Activated CD4-positive, alpha-beta T cell treated with anti-CD3 and anti-CD28 coated beads, Interleukin-2, amount 10 ng/mL, durations not matched to agents 24 days and 14 days (primary cell): ENCODE measurements around the gene STK39. TPM values are rescaled to one million over a fixed set of nuclear protein-coding genes. Genes with fewer than 3 reads are reported as not detected.
"Not testable (repeated sequence)": the region's sequence is repeated elsewhere in the genome, so short reads cannot be mapped to it uniquely, and the experiment has no call there.

Experiments used
- DNase-seq: peaks from one replicate; pipeline ENCODE4 v3.0.0; 2022
- H3K27ac Mint-ChIP-seq: one replicate; pipeline ENCODE4 v1.8.0; 2022; ENCODE audit warnings: mild to moderate bottlenecking, mixed read lengths
- H3K27me3 Mint-ChIP-seq: one replicate; pipeline ENCODE4 v1.8.0; 2022; ENCODE audit warnings: mixed read lengths
- H3K36me3 Mint-ChIP-seq: one replicate; pipeline ENCODE4 v1.8.0; 2022; ENCODE audit warnings: low read depth, mild to moderate bottlenecking, mixed read lengths
- H3K4me1 Mint-ChIP-seq: one replicate; pipeline ENCODE4 v1.8.0; 2021; ENCODE audit warnings: mixed read lengths
- H3K4me3 Mint-ChIP-seq: one replicate; pipeline ENCODE4 v1.8.0; 2022; ENCODE audit warnings: mild to moderate bottlenecking, moderate library complexity, mixed read lengths
- H3K9me3 Mint-ChIP-seq: one replicate; pipeline ENCODE4 v1.8.0; 2021; ENCODE audit warnings: mixed read lengths
- intact Hi-C: fragments of 100-400 bp; cut with micrococcal nuclease; formaldehyde crosslinking; loops from one replicate; pipeline ENCODE4 v1.15.1; 2023
- total RNA-seq: library from RNA; stranded (reverse); gene quantifications from 2 replicates; pipeline ENCODE4 v1.2.3, GENCODE V29; 2022

The STK39 gene
- 40.3 and 40.9 TPM in 2 replicates for total RNA-seq

DNA sequence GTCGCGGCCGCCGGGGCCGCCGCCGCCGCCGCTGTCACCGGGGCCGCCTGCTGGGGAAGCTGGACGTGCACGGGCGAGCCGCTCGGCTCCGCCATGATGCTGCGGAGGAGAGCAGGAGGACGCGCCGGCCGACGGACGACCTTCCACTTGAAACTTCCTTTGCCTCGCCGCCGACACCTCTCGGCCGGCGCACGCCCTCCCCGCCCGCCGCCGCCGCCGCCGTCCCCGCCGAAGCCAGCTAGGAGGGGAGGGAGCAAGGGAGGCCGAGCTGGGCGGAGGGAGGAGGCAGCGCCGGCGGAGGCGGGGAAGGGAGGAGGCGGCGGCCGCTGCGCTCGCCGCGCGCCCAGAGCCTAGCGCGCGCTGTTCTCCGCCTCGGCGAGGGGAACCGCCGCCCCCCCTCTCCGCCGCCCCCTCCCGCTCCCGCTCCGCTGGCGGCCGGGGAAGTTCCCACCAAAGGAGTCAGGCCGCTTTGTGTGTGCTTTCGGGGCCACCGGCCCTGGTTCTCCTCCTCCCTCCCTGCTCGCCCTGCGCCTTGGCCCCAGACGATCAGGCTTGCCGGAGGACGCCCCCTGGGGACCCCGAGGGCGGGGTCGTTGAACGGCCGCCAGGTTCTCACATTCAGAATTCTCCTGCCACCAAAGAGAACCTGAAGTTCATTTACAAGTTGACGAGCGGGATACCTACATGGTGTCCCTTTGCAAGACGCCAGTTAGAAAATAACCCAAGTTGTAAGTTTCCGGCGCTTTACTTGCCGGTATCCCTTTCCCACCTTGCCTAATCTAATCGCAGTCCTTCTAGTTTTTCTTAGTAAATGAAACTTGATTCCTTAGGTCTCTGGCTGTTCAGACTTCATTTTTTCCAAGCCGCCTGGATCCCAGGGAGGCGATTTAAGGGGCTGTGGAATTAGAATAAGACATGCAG is at the start of gene STK39:
Gene STK39, minus strand, starts transcription at position 255 of the 921 bp plus-strand sequence. Its CDS starts 160 bp downstream, at position 95.
- Mint-ChIP-seq H3K4me1 (peaks cover 32% of the 10 kb centered on the region), H3K4me3 (peak within 1 kb of the TSS; percentile 88), H3K27ac (peak within 1 kb of the TSS; percentile 94), H3K36me3 (peaks cover 13% of the 10 kb centered on the region), H3K27me3 (peaks cover 7% of the 10 kb centered on the region), H3K9me3 (no peaks in the 10 kb centered on the region)
- intact Hi-C loops, result loop anchor here (1.0 to 5.0 kb wide), 3 partner anchors 85 to 209 kb away; partner anchors contain the start of gene CERS6
- DNase-seq, result peak; percentile 92

DNA sequence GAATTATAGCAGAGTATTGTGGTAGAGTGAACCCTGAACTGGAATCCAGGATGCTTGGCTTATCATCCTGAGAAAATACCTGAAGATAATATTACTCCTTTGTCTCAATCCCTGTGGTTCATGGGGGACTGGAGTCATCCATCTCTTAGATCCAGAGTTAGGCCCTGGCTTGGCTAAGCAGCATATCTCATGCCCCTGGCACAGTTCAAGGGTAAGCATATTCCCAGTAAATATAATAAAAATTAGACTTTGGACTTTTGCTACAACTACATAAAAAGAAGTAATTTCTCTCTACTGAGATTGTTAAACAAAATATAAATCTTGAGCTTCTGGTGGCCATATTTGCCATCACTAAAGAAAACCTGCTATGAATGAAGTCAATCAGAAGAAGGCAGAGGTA is 47.7 kb upstream of the STK39 start:
- intact Hi-C loops, result no loop called here
- Mint-ChIP-seq H3K4me1 (no peaks in the 10 kb centered on the region), H3K9me3 (peaks cover 5% of the 10 kb centered on the region), H3K27me3 (peaks cover 6% of the 10 kb centered on the region), H3K36me3 (no peaks in the 10 kb centered on the region), H3K4me3 (no peak overlapping the region), H3K27ac (no peak overlapping the region)
- DNase-seq, result no peak

DNA sequence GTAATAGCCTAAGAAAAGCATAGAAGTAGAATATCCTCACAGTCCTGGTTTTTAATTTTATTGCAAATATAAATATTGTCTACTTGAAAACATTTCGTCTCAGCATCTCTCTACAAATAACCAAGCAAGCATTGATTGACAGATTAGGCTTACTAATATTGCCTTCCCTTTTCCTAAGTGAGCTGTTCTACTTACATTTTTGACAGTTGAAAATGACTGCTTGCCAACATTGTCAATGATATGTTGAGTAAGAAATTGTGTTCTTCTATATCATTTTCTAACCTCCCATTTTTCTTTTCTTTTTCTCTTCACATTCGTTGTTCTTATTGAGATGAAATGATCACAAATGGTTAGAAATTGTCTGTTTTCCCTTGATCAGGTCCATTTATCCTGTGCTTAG is 47.0 kb upstream of the STK39 start:
- Mint-ChIP-seq H3K27me3 (peaks cover 6% of the 10 kb centered on the region), H3K9me3 (peaks cover 5% of the 10 kb centered on the region), H3K27ac (no peak overlapping the region), H3K36me3 (no peaks in the 10 kb centered on the region), H3K4me3 (no peak overlapping the region), H3K4me1 (no peaks in the 10 kb centered on the region)
- DNase-seq, result no peak
- intact Hi-C loops, result no loop called here

DNA sequence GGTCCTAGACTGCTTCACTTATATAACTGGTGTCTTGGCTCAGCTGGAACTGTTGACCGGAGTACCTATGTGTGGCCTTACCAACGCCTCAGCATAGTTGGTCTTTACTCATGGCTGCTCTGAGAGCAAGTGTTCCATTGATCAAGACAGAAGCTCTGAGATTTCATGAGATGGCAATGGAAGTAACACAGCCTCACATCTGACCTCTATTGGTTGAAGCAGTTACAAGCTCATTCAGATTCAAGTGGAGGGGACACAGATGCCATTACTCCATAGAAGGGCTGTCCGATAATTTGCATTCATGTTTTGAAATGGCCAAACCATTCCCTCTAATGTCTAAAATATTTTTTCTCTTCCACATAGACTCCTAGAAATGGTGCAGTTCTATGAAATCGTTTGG is 46.4 kb upstream of the STK39 start:
- Mint-ChIP-seq H3K27me3 (peaks cover 6% of the 10 kb centered on the region), H3K36me3 (no peaks in the 10 kb centered on the region), H3K4me3 (no peak overlapping the region), H3K27ac (no peak overlapping the region), H3K9me3 (peaks cover 5% of the 10 kb centered on the region), H3K4me1 (no peaks in the 10 kb centered on the region)
- intact Hi-C loops, result no loop called here
- no peak for DNase-seq

DNA sequence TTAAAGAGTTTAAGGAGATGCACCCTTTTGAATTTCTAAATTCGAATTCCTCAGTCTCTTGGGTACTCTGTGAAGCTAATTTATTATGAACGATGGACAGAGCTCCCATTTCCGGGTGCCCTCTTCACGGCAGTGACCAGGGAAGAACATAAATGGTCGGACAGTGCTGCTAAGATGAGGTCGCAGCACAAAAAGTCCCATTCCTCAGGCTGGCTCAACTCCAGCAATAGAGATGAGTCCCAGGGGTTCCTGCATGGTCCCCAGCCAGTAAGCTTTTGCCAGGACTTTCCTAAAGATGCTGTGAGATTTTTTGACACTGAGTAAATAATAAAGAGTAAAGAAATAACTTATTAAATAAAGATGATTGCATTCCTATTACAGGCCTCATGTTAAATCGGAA is 43.0 kb upstream of the STK39 start:
- Mint-ChIP-seq H3K4me3 (no peak overlapping the region), H3K27me3 (peaks cover 4% of the 10 kb centered on the region), H3K36me3 (no peaks in the 10 kb centered on the region), H3K4me1 (no peaks in the 10 kb centered on the region), H3K27ac (no peak overlapping the region), H3K9me3 (peaks cover 5% of the 10 kb centered on the region)
- DNase-seq, result no peak
- intact Hi-C loops, result no loop called here

DNA sequence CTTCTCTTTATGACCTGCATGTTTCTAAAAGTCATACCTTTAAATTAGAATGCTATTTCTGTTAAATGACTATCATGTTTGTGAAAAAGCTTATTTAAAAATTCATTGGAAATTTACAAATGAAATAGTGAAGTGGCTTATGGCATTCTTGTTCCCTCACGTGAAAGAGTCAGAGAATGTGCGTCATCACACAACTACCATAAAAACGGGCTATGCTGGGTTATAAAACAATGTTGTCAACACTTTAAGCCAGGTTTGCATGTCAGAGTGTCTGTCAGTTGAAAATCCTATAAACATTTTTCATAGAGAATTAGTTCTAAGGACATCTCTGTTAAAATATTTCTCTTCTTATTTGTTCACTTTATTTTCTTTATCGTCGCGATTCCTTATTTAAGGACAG is 42.5 kb upstream of the STK39 start:
- Mint-ChIP-seq H3K4me1 (no peaks in the 10 kb centered on the region), H3K27me3 (peaks cover 4% of the 10 kb centered on the region), H3K36me3 (no peaks in the 10 kb centered on the region), H3K9me3 (peaks cover 5% of the 10 kb centered on the region), H3K27ac (no peak overlapping the region), H3K4me3 (no peak overlapping the region)
- intact Hi-C loops, result no loop called here
- DNase-seq, result no peak

DNA sequence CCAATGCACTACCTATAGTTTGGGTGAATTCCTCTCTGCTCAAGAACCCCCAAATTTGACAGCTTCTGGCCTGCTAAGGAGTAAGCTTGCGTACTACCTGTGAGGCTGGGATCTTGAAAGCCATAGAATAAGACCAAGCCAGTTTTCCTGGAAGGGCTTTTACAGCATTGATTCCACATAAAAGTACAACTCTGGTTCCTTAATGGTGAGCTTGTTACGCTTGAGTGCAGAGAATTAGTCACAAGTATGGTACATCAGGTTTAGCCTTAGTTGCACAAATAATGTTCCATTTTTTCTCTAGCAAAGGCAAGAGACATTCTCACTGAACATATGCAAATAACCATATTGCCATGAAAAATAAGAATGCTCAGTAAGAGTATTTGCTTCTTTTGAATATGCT is 39.1 kb upstream of the STK39 start:
- Mint-ChIP-seq H3K36me3 (no peaks in the 10 kb centered on the region), H3K4me3 (no peak overlapping the region), H3K9me3 (no peaks in the 10 kb centered on the region), H3K27ac (no peak overlapping the region), H3K4me1 (no peaks in the 10 kb centered on the region), H3K27me3 (peaks cover under 1% of the 10 kb centered on the region)
- intact Hi-C loops, result no loop called here
- no peak for DNase-seq

DNA sequence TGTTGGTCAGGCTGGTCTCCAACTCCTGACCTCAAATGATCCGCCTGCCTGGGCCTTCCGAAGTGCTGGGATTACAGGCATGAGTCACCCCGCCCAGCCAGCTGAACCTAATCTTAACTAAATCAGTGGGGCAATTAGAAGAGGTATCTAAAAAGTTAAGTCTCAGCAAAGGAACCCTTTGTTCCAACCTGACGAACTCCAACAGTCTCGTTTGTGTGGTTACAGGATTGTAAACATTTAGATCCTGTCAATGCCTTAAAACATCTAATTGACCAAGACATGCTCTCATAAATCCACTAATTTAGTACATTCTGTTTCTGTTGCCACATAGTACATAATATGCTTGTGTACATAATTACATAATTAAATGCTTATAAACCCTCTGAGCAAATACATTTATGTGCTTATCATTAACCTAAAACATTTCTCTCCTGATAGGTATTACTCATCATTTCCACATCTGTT is 31.1 kb upstream of the STK39 start:
- intact Hi-C loops, result no loop called here
- Mint-ChIP-seq H3K27ac (no peak overlapping the region), H3K27me3 (peaks cover 26% of the 10 kb centered on the region), H3K4me1 (no peaks in the 10 kb centered on the region), H3K9me3 (no peaks in the 10 kb centered on the region), H3K4me3 (no peak overlapping the region), H3K36me3 (no peaks in the 10 kb centered on the region)
- DNase-seq, result peak; percentile 44

DNA sequence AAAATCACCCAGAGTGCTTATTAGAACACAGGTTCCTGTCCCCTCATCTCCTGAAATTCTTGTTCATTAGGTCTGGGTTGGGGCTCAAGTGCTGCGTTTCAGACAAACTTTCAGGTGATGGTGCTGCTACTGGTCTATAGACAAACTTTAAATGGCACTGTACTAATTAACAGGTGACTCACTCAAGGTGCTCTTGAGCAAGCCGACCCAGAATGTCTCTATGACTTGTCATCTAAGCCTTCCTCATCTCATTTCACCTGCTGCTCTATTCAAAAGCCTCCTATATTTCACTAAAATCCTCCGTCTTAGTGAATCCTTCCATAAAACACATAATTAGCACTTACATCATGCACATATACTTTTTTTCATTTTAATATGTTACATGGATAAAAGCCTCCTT is 29.9 kb upstream of the STK39 start:
- Mint-ChIP-seq H3K4me1 (no peaks in the 10 kb centered on the region), H3K4me3 (no peak overlapping the region), H3K27ac (no peak overlapping the region), H3K36me3 (no peaks in the 10 kb centered on the region), H3K9me3 (no peaks in the 10 kb centered on the region), H3K27me3 (peaks cover 26% of the 10 kb centered on the region)
- intact Hi-C loops, result no loop called here
- peak; percentile 33 for DNase-seq

DNA sequence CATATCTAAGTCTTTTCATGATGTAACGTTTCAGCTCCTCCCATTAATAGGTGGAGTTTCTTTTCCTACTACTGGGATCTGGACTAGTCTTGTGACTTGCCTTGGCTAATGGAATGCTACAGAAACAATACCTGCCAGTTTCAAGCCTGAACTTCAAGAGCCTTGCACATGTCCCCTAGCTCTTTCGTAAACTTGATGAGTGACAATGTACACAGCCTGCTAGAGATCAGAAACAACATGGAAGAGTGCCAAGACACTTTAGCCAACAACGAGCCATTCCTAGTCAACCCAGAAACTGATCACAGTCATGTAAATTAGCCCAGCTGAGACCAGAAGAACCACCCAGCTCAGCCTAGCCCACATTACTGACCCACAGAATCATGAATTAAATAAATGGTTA is 24.8 kb upstream of the STK39 start:
- H3K9me3 Mint-ChIP-seq, result no peaks in the 10 kb centered on the region
- H3K27ac Mint-ChIP-seq, result no peak overlapping the region

DNA sequence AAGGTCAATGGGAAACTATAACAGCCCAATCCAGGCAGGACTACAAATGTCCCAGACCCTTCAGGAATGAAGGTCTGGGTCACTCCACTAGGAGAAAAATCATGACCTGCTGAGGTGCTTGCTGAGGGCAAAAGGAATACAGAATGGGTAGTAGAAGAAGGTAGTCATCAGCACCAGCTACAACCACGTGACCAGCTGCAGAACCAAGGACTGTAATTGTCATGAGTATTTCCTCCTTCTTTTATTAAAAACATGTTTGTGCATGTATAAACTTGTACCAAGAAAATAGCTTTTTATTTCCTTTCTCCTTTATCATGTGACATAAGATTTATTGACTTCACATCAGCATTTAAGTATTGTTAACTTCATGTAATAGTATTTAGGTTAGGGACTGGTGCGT is 15.5 kb upstream of the STK39 start:
- intact Hi-C loops, H3K27me3 Mint-ChIP-seq, H3K4me3 Mint-ChIP-seq, H3K27ac Mint-ChIP-seq, H3K36me3 Mint-ChIP-seq, H3K4me1 Mint-ChIP-seq: not testable (repeated sequence)
- DNase-seq, result peak; percentile 16
- H3K9me3 Mint-ChIP-seq, result peaks cover 19% of the 10 kb centered on the region

More for the DNA sequence above, 24.8 kb upstream of the STK39 start:
- intact Hi-C loops, result no loop called here
- Mint-ChIP-seq H3K27me3 (peaks cover 20% of the 10 kb centered on the region), H3K36me3 (no peaks in the 10 kb centered on the region), H3K4me1 (no peaks in the 10 kb centered on the region), H3K4me3 (no peak overlapping the region)
- DNase-seq, result no peak

DNA sequence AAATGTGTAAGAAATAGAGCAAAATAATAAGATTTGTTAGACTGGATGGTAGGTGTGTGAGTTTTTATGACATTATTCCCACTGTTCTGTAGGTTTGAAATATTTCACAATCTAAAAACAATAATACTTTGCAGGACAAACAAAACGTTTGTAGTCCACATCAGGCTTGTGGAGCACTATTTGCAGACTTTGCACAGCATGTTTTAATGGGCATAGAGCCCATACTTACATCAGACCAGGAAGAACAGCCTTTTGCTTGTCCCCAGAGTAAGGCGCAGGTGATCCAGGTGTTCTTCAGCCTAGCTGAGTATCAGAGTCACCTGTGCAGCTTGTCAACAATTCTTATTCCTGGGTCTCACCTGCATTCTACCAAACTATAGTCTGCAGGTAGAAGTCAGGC is 9.1 kb upstream of the STK39 start:
- Mint-ChIP-seq H3K27ac (no peak overlapping the region), H3K4me3 (no peak overlapping the region), H3K27me3 (peaks cover 3% of the 10 kb centered on the region), H3K36me3 (no peaks in the 10 kb centered on the region), H3K9me3 (peaks cover 15% of the 10 kb centered on the region), H3K4me1 (no peaks in the 10 kb centered on the region)
- DNase-seq, result no peak
- intact Hi-C loops, result no loop called here

DNA sequence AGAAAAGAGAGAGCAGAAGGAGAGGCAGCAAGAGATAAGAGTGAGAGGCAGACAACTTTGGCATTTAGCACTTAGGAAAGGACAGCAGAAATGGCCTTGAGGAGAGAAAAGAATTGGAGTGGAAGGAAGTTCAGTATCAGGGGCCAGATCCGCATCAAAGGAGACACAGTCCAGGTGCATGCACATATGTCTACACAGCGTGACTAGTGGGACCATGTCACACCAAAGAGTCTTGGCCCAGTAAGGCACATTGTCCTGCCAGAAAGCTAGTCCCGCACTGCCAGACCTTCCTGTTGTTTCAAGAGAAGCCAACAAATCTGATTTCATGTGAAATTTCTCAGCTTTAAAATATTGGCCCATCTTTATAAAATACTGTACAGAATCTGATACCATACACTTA is 8.5 kb upstream of the STK39 start:
- intact Hi-C loops, result no loop called here
- no peak overlapping the region for H3K4me3 Mint-ChIP-seq
- DNase-seq, result peak; percentile 18
- no peak overlapping the region for H3K27ac Mint-ChIP-seq
- no peaks in the 10 kb centered on the region for H3K4me1 Mint-ChIP-seq
- H3K27me3 Mint-ChIP-seq, result peaks cover 3% of the 10 kb centered on the region
- H3K36me3 Mint-ChIP-seq, result no peaks in the 10 kb centered on the region
- H3K9me3 Mint-ChIP-seq, result peaks cover 13% of the 10 kb centered on the region

DNA sequence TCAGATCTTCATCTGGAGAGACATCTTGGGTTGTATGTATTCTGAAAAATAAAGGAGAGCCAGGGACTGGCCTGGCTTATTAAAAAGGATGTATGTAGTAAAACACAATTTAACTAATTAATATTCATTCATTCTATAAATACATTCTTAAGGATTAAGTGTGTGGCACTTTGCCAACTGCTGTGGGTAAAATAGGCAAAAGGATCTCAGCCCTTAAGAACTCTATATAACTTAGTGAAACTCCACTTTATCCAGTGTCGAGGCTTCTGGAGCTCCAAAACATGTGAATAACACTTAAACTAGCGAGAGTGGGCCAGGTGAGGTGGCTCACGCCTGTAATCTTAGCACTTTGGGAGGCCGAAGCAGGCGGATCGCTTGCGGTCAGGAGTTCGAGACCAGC is 7.7 kb upstream of the STK39 start:
- H3K27me3 Mint-ChIP-seq, result peaks cover 3% of the 10 kb centered on the region
- intact Hi-C loops, result no loop called here
- H3K4me1 Mint-ChIP-seq, result no peaks in the 10 kb centered on the region
- H3K27ac Mint-ChIP-seq, result no peak overlapping the region
- H3K4me3 Mint-ChIP-seq, result no peak overlapping the region
- H3K9me3 Mint-ChIP-seq, result peaks cover 13% of the 10 kb centered on the region
- peak; percentile 38 for DNase-seq
- H3K36me3 Mint-ChIP-seq, result no peaks in the 10 kb centered on the region
